Tibial nerve (tissue), 4 donors: ENCODE measurements around the gene ITIH5. TPM values are rescaled to one million over a fixed set of nuclear protein-coding genes. Genes with fewer than 3 reads are reported as not detected.

Experiments
- DNase-seq, 2 donors: peaks; one replicate each; pipeline ENCODE4 v3.0.0-alpha.2; 2019; ENCODE audit warnings: low spot score in 2 of 2
- H3K27ac ChIP-seq, 4 donors: fragments of 200-600 bp; sonication (generic) in 3 of 4; one replicate each; pipeline ENCODE4 v1.5.1; 2017 to 2019; ENCODE audit warnings: mild to moderate bottlenecking in 1 of 4
- H3K27me3 ChIP-seq, 2 donors: fragments of 200-600 bp; sonication (generic) in 1 of 2; one replicate each; pipeline versions ENCODE4 v1.5.1 to v1.6.0; 2017 to 2019
- H3K36me3 ChIP-seq, 3 donors: fragments of 200-600 bp; sonication (generic); one replicate each; pipeline ENCODE4 v1.5.1; 2018 to 2019
- H3K4me1 ChIP-seq, 4 donors: fragments of 200-600 bp; sonication (generic) in 3 of 4; one replicate each; pipeline ENCODE4 v1.5.1; 2017 to 2019
- H3K4me3 ChIP-seq, 4 donors: fragments of 200-600 bp; sonication (generic) in 3 of 4; one replicate each; pipeline ENCODE4 v1.5.1; 2017 to 2019; ENCODE audit warnings: mild to moderate bottlenecking in 1 of 4, moderate library complexity in 1 of 4
- H3K9me3 ChIP-seq, 4 donors: fragments of 200-600 bp; sonication (generic) in 3 of 4; one replicate each; pipeline ENCODE4 v1.5.1; 2017 to 2019
- EP300 ChIP-seq, 2 donors: sonication (generic); formaldehyde crosslinking; IDR thresholded peaks; one replicate each; pipeline ENCODE4 v1.6.1; 2017; ENCODE audit warnings: antibody characterized with exemption in 2 of 2, mild to moderate bottlenecking in 1 of 2
- POLR2A ChIP-seq, 2 donors: fragments of 450-650 bp; IDR thresholded peaks; one replicate each; pipeline ENCODE4 v1.6.1; 2017; ENCODE audit warnings: antibody characterized with exemption in 2 of 2, mild to moderate bottlenecking in 2 of 2, moderate library complexity in 2 of 2
- WGBS, 2 donors: methylation state at CpG; one replicate each; pipeline ENCODE4 v1.1.5; 2018; 5-methylcytosine and 5-hydroxymethylcytosine counted together
- total RNA-seq, 4 donors: library from RNA; depleted of rRNA; stranded (reverse); fragments of >200 nt; gene quantifications; one replicate each; pipeline ENCODE4 v1.1.0, GENCODE V29; 2016
- TF ChIP-seq, protein P1 (sequence below), 5 experiments: fragments of 200-600 bp in 3 of 5; fragments of 450-650 bp in 2 of 5; sonication (generic) in 3 of 5; IDR thresholded peaks; one replicate each; pipeline ENCODE4 v1.5.1; 2016 to 2019; ENCODE audit warnings: antibody characterized with exemption in 5 of 5, mild to moderate bottlenecking in 3 of 5, moderate library complexity in 2 of 5

Gene ITIH5
- total RNA-seq, 4 donors from 2014 or later, result 20.7 to 86.4 (median 26.9) TPM

DNA sequence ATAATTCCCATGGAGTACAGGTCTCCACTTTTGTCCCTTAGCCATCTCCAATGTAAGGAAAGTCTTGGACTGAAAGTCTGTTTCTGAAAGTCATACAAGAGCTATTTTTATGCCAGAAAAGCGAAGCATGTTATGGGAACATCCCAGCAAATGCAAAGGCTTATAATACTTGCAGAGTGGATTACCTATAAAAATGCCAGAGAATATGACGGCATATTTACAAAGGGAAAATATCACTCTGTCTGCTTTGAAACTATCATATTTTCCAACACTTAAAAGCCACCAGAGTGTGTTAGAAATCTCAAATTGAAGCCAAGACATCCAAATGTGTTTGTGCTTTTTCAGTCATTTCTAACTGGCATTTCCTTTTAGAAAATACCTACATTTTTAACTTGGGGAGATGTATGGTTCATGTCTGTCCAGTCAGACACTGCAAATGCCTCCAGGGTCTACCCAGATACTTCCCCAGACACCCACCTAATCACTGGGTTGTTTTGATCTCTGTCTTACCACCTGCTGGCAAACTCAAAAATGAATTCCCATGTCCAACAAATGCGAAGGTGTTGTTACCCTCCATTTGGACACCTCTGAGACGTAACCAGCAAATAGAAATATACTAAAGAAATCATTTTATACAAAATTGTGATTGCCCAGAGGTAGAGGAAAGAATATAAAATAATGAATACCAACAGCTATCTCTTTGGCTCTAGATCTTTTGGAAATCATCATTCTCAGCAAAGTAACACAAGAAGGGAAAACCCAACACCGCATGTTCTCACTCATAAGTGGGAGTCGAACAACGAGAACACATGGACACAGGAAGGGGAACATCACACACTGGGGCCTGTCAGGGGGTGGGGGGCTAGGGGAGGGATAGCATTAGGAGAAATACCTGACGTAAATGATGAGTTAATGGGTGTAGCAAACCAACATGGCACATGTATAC lies 37.6 kb upstream of the ITIH5 start:
- Histone ChIP-seq H3K36me3 (no peaks in the 10 kb centered on the region), H3K27ac (no peak overlapping the region), H3K4me1 (no peaks in the 10 kb centered on the region), H3K27me3 (peaks cover 0 to 6% of the 10 kb centered on the region in 2 donors), H3K9me3 (no peaks in the 10 kb centered on the region), H3K4me3 (no peak overlapping the region)
- WGBS, 2 donors, result 90 to 91% methylated on average over 8 of the region's 8 CpGs
- DNase-seq, result no peak
- TF ChIP-seq EP300 (IDR thresholded peaks at IDR 0.05), result no peak
- no peak for TF ChIP-seq POLR2A (IDR thresholded peaks at IDR 0.05)
- TF ChIP-seq, protein P1, sequence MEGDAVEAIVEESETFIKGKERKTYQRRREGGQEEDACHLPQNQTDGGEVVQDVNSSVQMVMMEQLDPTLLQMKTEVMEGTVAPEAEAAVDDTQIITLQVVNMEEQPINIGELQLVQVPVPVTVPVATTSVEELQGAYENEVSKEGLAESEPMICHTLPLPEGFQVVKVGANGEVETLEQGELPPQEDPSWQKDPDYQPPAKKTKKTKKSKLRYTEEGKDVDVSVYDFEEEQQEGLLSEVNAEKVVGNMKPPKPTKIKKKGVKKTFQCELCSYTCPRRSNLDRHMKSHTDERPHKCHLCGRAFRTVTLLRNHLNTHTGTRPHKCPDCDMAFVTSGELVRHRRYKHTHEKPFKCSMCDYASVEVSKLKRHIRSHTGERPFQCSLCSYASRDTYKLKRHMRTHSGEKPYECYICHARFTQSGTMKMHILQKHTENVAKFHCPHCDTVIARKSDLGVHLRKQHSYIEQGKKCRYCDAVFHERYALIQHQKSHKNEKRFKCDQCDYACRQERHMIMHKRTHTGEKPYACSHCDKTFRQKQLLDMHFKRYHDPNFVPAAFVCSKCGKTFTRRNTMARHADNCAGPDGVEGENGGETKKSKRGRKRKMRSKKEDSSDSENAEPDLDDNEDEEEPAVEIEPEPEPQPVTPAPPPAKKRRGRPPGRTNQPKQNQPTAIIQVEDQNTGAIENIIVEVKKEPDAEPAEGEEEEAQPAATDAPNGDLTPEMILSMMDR (IDR thresholded peaks at IDR 0.05), result no peak

DNA sequence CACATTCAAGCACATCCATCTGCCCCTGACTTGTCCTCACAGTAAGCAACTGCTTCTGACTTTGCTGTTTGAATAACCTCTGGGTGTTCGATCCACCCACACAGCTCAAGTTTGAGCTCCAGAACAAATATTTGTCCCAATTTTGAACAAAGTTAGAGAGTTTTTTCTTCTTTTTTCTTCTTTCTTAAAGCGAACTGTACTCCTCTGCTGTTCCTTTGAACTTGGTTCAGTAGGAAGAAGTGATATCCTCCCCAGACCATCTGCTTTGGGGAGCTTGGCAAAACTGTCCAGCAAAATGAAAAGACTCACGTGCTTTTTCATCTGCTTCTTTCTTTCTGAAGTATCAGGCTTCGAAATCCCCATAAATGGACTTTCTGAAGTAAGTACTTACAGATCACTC lies 36.4 kb upstream of the ITIH5 start, which contains the start of gene ITIH2:
TSS of gene ITIH2 (plus strand) at position 177 of the 400 bp plus-strand sequence. CDS start at position 296, 119 bp downstream.
- no peak within 1 kb of the TSS for H3K4me3 ChIP-seq
- no peak within 1 kb of the TSS for H3K27ac ChIP-seq

DNA sequence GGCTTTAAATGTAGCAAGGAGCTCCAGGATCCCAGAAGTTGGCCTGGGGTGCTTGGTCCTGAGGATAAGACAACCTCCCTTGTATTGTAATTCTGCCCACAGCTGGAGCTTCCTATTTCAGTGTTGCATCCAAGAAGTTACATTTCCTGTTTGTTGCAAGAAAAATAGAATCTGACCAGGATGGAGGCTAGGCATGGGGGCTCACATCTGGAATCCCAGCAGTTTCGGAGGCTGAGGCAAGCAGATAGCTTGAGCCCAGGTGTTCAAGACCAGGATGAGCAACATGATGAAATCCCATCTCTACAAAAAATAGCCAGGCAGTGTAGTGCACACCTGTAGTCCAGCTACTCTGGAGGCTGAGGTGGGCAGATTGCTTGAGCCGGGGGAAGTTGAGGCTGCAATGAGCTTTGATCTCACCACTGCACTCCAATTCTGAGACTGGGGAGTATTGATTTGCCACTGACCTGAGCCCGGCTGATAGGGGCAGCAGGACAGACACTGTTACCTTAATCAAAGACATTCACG lies 35.6 kb upstream of the ITIH5 start:
- DNase-seq, result no peak
- no peaks in the 10 kb centered on the region for H3K36me3 ChIP-seq
- H3K27me3 ChIP-seq, result peaks cover 0 to 2% of the 10 kb centered on the region in 2 donors
- H3K4me1 ChIP-seq, result no peaks in the 10 kb centered on the region
- no peaks in the 10 kb centered on the region for H3K9me3 ChIP-seq
- TF ChIP-seq, protein P1 (IDR thresholded peaks at IDR 0.05), result no peak
- TF ChIP-seq POLR2A (IDR thresholded peaks at IDR 0.05), result no peak
- no peak for TF ChIP-seq EP300 (IDR thresholded peaks at IDR 0.05)
- WGBS, 2 donors, result 77 to 82% methylated on average over 4 of the region's 4 CpGs
- no peak overlapping the region for H3K4me3 ChIP-seq
- H3K27ac ChIP-seq, result no peak overlapping the region

More for the DNA sequence above, 36.4 kb upstream of the ITIH5 start, which contains the start of gene ITIH2:
- H3K9me3 ChIP-seq, result no peaks in the 10 kb centered on the region
- WGBS, 2 donors, result 30 to 31% methylated on average over 4 of the region's 4 CpGs
- no peaks in the 10 kb centered on the region for H3K4me1 ChIP-seq
- DNase-seq, result no peak
- TF ChIP-seq, protein P1 (IDR thresholded peaks at IDR 0.05), result no peak
- TF ChIP-seq POLR2A (IDR thresholded peaks at IDR 0.05) (no peak), EP300 (IDR thresholded peaks at IDR 0.05) (no peak)
- peaks cover 0 to 6% of the 10 kb centered on the region in 2 donors for H3K27me3 ChIP-seq
- no peaks in the 10 kb centered on the region for H3K36me3 ChIP-seq

DNA sequence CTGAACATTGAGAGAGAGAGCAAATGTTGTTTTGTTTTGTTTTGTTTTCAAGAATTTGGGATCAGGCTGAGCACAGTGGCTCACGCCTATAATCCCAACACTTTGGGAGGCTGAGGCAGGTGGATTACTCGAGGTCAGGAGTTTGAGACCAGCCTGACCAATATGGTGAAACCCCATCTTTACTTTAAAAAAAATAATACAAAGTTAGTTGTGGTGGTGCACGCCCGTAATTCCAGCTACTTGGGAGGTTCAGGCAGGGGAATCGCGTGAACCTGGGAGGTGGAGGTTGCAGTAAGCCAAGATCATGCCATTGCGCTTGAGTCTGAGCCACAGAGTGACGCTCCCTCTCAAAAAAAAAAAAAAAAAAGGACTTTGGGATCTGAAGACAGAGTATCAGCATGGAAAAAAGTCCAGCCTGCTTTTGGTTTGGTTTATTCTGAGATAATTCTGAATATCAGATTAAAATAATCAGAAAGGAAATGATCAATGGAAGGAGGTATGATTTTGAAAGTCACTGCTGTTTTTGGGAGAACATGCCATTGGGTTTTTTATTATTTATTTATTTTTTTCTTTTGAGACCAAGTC lies 34.5 kb upstream of the ITIH5 start:
- no peaks in the 10 kb centered on the region for H3K36me3 ChIP-seq
- no peak overlapping the region for H3K27ac ChIP-seq
- no peak for DNase-seq
- H3K9me3 ChIP-seq, result no peaks in the 10 kb centered on the region
- no peak for TF ChIP-seq POLR2A (IDR thresholded peaks at IDR 0.05)
- TF ChIP-seq, protein P1 (IDR thresholded peaks at IDR 0.05), result no peak
- no peak for TF ChIP-seq EP300 (IDR thresholded peaks at IDR 0.05)
- 86 to 93% methylated on average over 8 of the region's 8 CpGs for WGBS, 2 donors
- no peaks in the 10 kb centered on the region for H3K27me3 ChIP-seq
- H3K4me3 ChIP-seq, result no peak overlapping the region
- H3K4me1 ChIP-seq, result no peaks in the 10 kb centered on the region
